ENCODE results near the gene STARD13. TPM values are rescaled to one million over a fixed set of nuclear protein-coding genes. Genes with fewer than 3 reads are reported as not detected.

Gene STARD13
- polyA plus RNA-seq, 1 donor (not counting 4 experiments of a cell fraction or from before 2014, with no cell fraction given): 11.9 TPM

GRCh38 chr13:33206945-33207614 is 78.5 kb downstream of the STARD13 start:
- Histone ChIP-seq H3K9me3 (ENCODE audit: control insufficient read depth, low read depth, low read length) (no peaks in the 10 kb centered on the region), H4K20me1 (ENCODE audit: control insufficient read depth, extremely low read depth, insufficient read depth, low read length) (no peaks in the 10 kb centered on the region), H3K36me3 (ENCODE audit: control insufficient read depth in 2 of 2, extremely low read depth in 1 of 2, insufficient read depth in 2 of 2, low read length in 2 of 2) (peaks cover 2 to 3% of the 10 kb centered on the region in 2 experiments), H3K4me1 (ENCODE audit: control insufficient read depth, extremely low read depth, insufficient read depth, low read length) (peaks cover 31% of the 10 kb centered on the region), H3K4me3 (ENCODE audit: control insufficient read depth in 2 of 3, extremely low read depth in 1 of 3, insufficient read depth in 2 of 3, low read depth in 1 of 3, low read length in 3 of 3) (peak overlapping the region in 1 of 3 experiments; percentile 11), H3K79me2 (ENCODE audit: control insufficient read depth, insufficient read depth, low read length) (peaks cover 40% of the 10 kb centered on the region), H3K27ac (ENCODE audit: control insufficient read depth, insufficient read depth, low read length) (peak overlapping the region; percentile 84), H3K27me3 (ENCODE audit: control insufficient read depth, extremely low read depth, insufficient read depth, low read length) (no peaks in the 10 kb centered on the region), H2AFZ (ENCODE audit: control insufficient read depth, low read length) (peak overlapping the region; percentile 47), H3K9me1 (ENCODE audit: control insufficient read depth, extremely low read depth, insufficient read depth, low read length) (peaks cover 2% of the 10 kb centered on the region), H3K9ac (ENCODE audit: control insufficient read depth, extremely low read depth, insufficient read depth, low read length) (peak overlapping the region; percentile 61), H3K4me2 (ENCODE audit: control insufficient read depth, extremely low read depth, insufficient read depth, low read depth, low read length) (peak overlapping the region; percentile 10)
- TF ChIP-seq EZH2 (IDR thresholded peaks at IDR 0.05; ENCODE audit: low read length): no peak
- TF ChIP-seq, protein P1, sequence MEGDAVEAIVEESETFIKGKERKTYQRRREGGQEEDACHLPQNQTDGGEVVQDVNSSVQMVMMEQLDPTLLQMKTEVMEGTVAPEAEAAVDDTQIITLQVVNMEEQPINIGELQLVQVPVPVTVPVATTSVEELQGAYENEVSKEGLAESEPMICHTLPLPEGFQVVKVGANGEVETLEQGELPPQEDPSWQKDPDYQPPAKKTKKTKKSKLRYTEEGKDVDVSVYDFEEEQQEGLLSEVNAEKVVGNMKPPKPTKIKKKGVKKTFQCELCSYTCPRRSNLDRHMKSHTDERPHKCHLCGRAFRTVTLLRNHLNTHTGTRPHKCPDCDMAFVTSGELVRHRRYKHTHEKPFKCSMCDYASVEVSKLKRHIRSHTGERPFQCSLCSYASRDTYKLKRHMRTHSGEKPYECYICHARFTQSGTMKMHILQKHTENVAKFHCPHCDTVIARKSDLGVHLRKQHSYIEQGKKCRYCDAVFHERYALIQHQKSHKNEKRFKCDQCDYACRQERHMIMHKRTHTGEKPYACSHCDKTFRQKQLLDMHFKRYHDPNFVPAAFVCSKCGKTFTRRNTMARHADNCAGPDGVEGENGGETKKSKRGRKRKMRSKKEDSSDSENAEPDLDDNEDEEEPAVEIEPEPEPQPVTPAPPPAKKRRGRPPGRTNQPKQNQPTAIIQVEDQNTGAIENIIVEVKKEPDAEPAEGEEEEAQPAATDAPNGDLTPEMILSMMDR (optimal IDR thresholded peaks at IDR 0.05 in 1 of 3, IDR thresholded peaks at IDR 0.05 in 1 of 3, conservative IDR thresholded peaks at IDR 0.05 in 1 of 3; ENCODE audit: extremely low read depth in 1 of 3, insufficient read depth in 2 of 3, low read length in 3 of 3): no peak
- DNase-seq (ENCODE audit: low read depth, low spot score) (no peak), FAIRE-seq (no peak)
- dilution Hi-C loops (cut with MboI; ENCODE audit: extremely low pct_ligation_motif_present, low sequenced_read_pairs): no loop called here

- Histone ChIP-seq H3K9me1 (ENCODE audit: control insufficient read depth, extremely low read depth, insufficient read depth, low read length) (peaks cover 2% of the 10 kb centered on the region), H3K4me3 (ENCODE audit: control insufficient read depth in 2 of 3, extremely low read depth in 1 of 3, insufficient read depth in 2 of 3, low read depth in 1 of 3, low read length in 3 of 3) (no peak overlapping the region), H3K27ac (ENCODE audit: control insufficient read depth, insufficient read depth, low read length) (peak overlapping the region; percentile 84), H3K79me2 (ENCODE audit: control insufficient read depth, insufficient read depth, low read length) (peaks cover 38% of the 10 kb centered on the region), H3K27me3 (ENCODE audit: control insufficient read depth, extremely low read depth, insufficient read depth, low read length) (no peaks in the 10 kb centered on the region), H2AFZ (ENCODE audit: control insufficient read depth, low read length) (no peak overlapping the region), H4K20me1 (ENCODE audit: control insufficient read depth, extremely low read depth, insufficient read depth, low read length) (no peaks in the 10 kb centered on the region), H3K4me1 (ENCODE audit: control insufficient read depth, extremely low read depth, insufficient read depth, low read length) (peaks cover 29% of the 10 kb centered on the region), H3K9me3 (ENCODE audit: control insufficient read depth, low read depth, low read length) (no peaks in the 10 kb centered on the region), H3K36me3 (ENCODE audit: control insufficient read depth in 2 of 2, extremely low read depth in 1 of 2, insufficient read depth in 2 of 2, low read length in 2 of 2) (peaks cover 2 to 3% of the 10 kb centered on the region in 2 experiments), H3K9ac (ENCODE audit: control insufficient read depth, extremely low read depth, insufficient read depth, low read length) (no peak overlapping the region), H3K4me2 (ENCODE audit: control insufficient read depth, extremely low read depth, insufficient read depth, low read depth, low read length) (no peak overlapping the region)
- FAIRE-seq: peak; percentile 13
- TF ChIP-seq EZH2 (IDR thresholded peaks at IDR 0.05; ENCODE audit: low read length): no peak
- TF ChIP-seq, protein P1 (optimal IDR thresholded peaks at IDR 0.05 in 1 of 3, IDR thresholded peaks at IDR 0.05 in 1 of 3, conservative IDR thresholded peaks at IDR 0.05 in 1 of 3; ENCODE audit: extremely low read depth in 1 of 3, insufficient read depth in 2 of 3, low read length in 3 of 3): no peak
- dilution Hi-C loops (cut with MboI; ENCODE audit: extremely low pct_ligation_motif_present, low sequenced_read_pairs): no loop called here
- DNase-seq (ENCODE audit: low read depth, low spot score): no peak
Measured at GRCh38 chr13:33206425-33206824, 79.1 kb downstream of the STARD13 start.
